ENCODE data around the gene ROBO1. TPM values are rescaled to one million over a fixed set of nuclear protein-coding genes. Genes with fewer than 3 reads are reported as not detected.

Gene ROBO1
- total and polyA plus RNA-seq, 2 donors (not counting 1 experiment from before 2014, with no cell fraction given) = 0.27 to 3.2 TPM

GRCh38 chr3:79040091-79040490 lies 727.7 kb downstream of the ROBO1 start:
- TF ChIP-seq EZH2 (IDR thresholded peaks at IDR 0.05; ENCODE audit: borderline replicate concordance, insufficient read depth, low read depth, low read length, poor library complexity, severe bottlenecking) = no peak
- TF ChIP-seq CTCF (IDR thresholded peaks at IDR 0.05) = no peak
- intact Hi-C loops (cut with micrococcal nuclease) = no loop called here
- no peaks in the 10 kb centered on the region for H3K27me3 Mint-ChIP-seq
- no peaks in the 10 kb centered on the region for H3K9me3 Mint-ChIP-seq (ENCODE audit: insufficient read depth)
- no peak for ATAC-seq (ENCODE audit: low read depth)
- no peaks in the 10 kb centered on the region for H4K20me1 ChIP-seq (ENCODE audit: control insufficient read depth, insufficient read depth, low read length, poor library complexity, severe bottlenecking)
- H3K4me1 Mint-ChIP-seq = no peaks in the 10 kb centered on the region
- ChIA-PET POLR2A (no interaction called here), CTCF (no interaction called here)
- H3K27ac ChIP-seq (ENCODE audit: low read length in 2 of 2) = no peak overlapping the region
- no peak overlapping the region for H3K9ac ChIP-seq (ENCODE audit: low read length)
- H3K79me2 ChIP-seq (ENCODE audit: control insufficient read depth, insufficient read depth, low read length) = no peaks in the 10 kb centered on the region
- no peak overlapping the region for H3K4me3 Mint-ChIP-seq
- no peaks in the 10 kb centered on the region for H3K4me1 ChIP-seq (ENCODE audit: control insufficient read depth in 2 of 2, insufficient read depth in 2 of 2, low read length in 2 of 2)
- WGBS (ENCODE audit: insufficient coverage) = no CpG with 5 or more reads among the region's 6 CpGs
- H3K27ac Mint-ChIP-seq = no peak overlapping the region
- H3K4me2 ChIP-seq (replicated peaks; ENCODE audit: low read depth, low read length, poor library complexity, severe bottlenecking) = no peak overlapping the region
- H3K9me3 ChIP-seq (ENCODE audit: control extremely low read depth in 1 of 3, control insufficient read depth in 2 of 3, insufficient read depth in 1 of 3, low read length in 2 of 3) = no peaks in the 10 kb centered on the region
- no peak overlapping the region for H3K4me3 ChIP-seq (ENCODE audit: control extremely low read depth in 1 of 5, extremely low read depth in 1 of 5, insufficient read depth in 1 of 5, low read depth in 2 of 5, low read length in 4 of 5)
- H2AFZ ChIP-seq (ENCODE audit: insufficient read depth, low read depth, low read length, poor library complexity, severe bottlenecking) = no peak overlapping the region
- no peaks in the 10 kb centered on the region for H3K36me3 ChIP-seq (replicated peaks in 1 of 2; ENCODE audit: control extremely low read depth in 1 of 2, control insufficient read depth in 1 of 2, extremely low read depth in 1 of 2, insufficient read depth in 2 of 2, low read length in 1 of 2)
- H3K27me3 ChIP-seq (replicated peaks in 1 of 4; ENCODE audit: control extremely low read depth in 1 of 4, control insufficient read depth in 3 of 4, insufficient read depth in 4 of 4, low read length in 3 of 4) = no peaks in the 10 kb centered on the region
- DNase-seq = no peak

- no peaks in the 10 kb centered on the region for H4K20me1 ChIP-seq (ENCODE audit: control insufficient read depth, insufficient read depth, low read length, poor library complexity, severe bottlenecking)
- no peaks in the 10 kb centered on the region for H3K36me3 ChIP-seq (replicated peaks in 1 of 2; ENCODE audit: control extremely low read depth in 1 of 2, control insufficient read depth in 1 of 2, extremely low read depth in 1 of 2, insufficient read depth in 2 of 2, low read length in 1 of 2)
- H3K9me3 ChIP-seq (ENCODE audit: control extremely low read depth in 1 of 3, control insufficient read depth in 2 of 3, insufficient read depth in 1 of 3, low read length in 2 of 3) = no peaks in the 10 kb centered on the region
- WGBS (ENCODE audit: insufficient coverage) = 93% methylated on average over 3 of the region's 6 CpGs
- Mint-ChIP-seq H3K9me3 (ENCODE audit: insufficient read depth) (no peaks in the 10 kb centered on the region), H3K27ac (no peak overlapping the region), H3K27me3 (no peaks in the 10 kb centered on the region), H3K4me1 (no peaks in the 10 kb centered on the region), H3K4me3 (no peak overlapping the region)
- no peak overlapping the region for H3K9ac ChIP-seq (ENCODE audit: low read length)
- TF ChIP-seq CTCF (IDR thresholded peaks at IDR 0.05) = no peak
- no peak for TF ChIP-seq EZH2 (IDR thresholded peaks at IDR 0.05; ENCODE audit: borderline replicate concordance, insufficient read depth, low read depth, low read length, poor library complexity, severe bottlenecking)
- no peak for ATAC-seq (ENCODE audit: low read depth)
- H3K27me3 ChIP-seq (replicated peaks in 1 of 4; ENCODE audit: control extremely low read depth in 1 of 4, control insufficient read depth in 3 of 4, insufficient read depth in 4 of 4, low read length in 3 of 4) = no peaks in the 10 kb centered on the region
- CTCF ChIA-PET = no interaction called here
- no peak overlapping the region for H3K27ac ChIP-seq (ENCODE audit: low read length in 2 of 2)
- no peak for DNase-seq
- no peak overlapping the region for H2AFZ ChIP-seq (ENCODE audit: insufficient read depth, low read depth, low read length, poor library complexity, severe bottlenecking)
- H3K4me3 ChIP-seq (ENCODE audit: control extremely low read depth in 1 of 5, extremely low read depth in 1 of 5, insufficient read depth in 1 of 5, low read depth in 2 of 5, low read length in 4 of 5) = no peak overlapping the region
- H3K79me2 ChIP-seq (ENCODE audit: control insufficient read depth, insufficient read depth, low read length) = no peaks in the 10 kb centered on the region
- H3K4me1 ChIP-seq (ENCODE audit: control insufficient read depth in 2 of 2, insufficient read depth in 2 of 2, low read length in 2 of 2) = no peaks in the 10 kb centered on the region
- POLR2A ChIA-PET = no interaction called here
- no peak overlapping the region for H3K4me2 ChIP-seq (replicated peaks; ENCODE audit: low read depth, low read length, poor library complexity, severe bottlenecking)
- intact Hi-C loops (cut with micrococcal nuclease) = no loop called here
These were observed 728.6 kb downstream of the ROBO1 start for GRCh38 chr3:79039192-79039591.

All from B cell (primary cell).